Measurements from ENCODE around the gene ARSD. TPM values are rescaled to one million over a fixed set of nuclear protein-coding genes. Genes with fewer than 3 reads are reported as not detected.
A peak's percentile ranks its signal among the peaks of the same experiment; 100 is the strongest.
"Not testable (repeated sequence)": the region's sequence is repeated elsewhere in the genome, so short reads cannot be mapped to it uniquely, and the experiment has no call there.

Gene ARSD
- polyA plus RNA-seq, 1 donor (not counting 4 experiments of a cell fraction or from before 2014, with no cell fraction given), result 7.9 TPM

GRCh38 chrX:2898846-2899512 lies 30.2 kb downstream of the ARSD start:
- DNase-seq (ENCODE audit: low read depth, low spot score), result no peak
- Histone ChIP-seq H3K27ac (ENCODE audit: control insufficient read depth, insufficient read depth, low read length) (no peak overlapping the region), H2AFZ (ENCODE audit: control insufficient read depth, low read length) (no peak overlapping the region)

GRCh38 chrX:2897690-2898623 lies 31.2 kb downstream of the ARSD start:
- H3K9me1 ChIP-seq (ENCODE audit: control insufficient read depth, extremely low read depth, insufficient read depth, low read length); H3K27ac ChIP-seq (ENCODE audit: control insufficient read depth, insufficient read depth, low read length); H3K36me3 ChIP-seq (ENCODE audit: control insufficient read depth in 2 of 2, extremely low read depth in 1 of 2, insufficient read depth in 2 of 2, low read length in 2 of 2); H3K9me3 ChIP-seq (ENCODE audit: control insufficient read depth, low read depth, low read length); H4K20me1 ChIP-seq (ENCODE audit: control insufficient read depth, extremely low read depth, insufficient read depth, low read length); H3K27me3 ChIP-seq (ENCODE audit: control insufficient read depth, extremely low read depth, insufficient read depth, low read length); H3K9ac ChIP-seq (ENCODE audit: control insufficient read depth, extremely low read depth, insufficient read depth, low read length); H3K79me2 ChIP-seq (ENCODE audit: control insufficient read depth, insufficient read depth, low read length); DNase-seq (ENCODE audit: low read depth, low spot score); dilution Hi-C loops (cut with MboI; ENCODE audit: extremely low pct_ligation_motif_present, low sequenced_read_pairs): not testable (repeated sequence)
- Histone ChIP-seq H3K4me2 (ENCODE audit: control insufficient read depth, extremely low read depth, insufficient read depth, low read depth, low read length) (peak overlapping the region; percentile 62), H2AFZ (ENCODE audit: control insufficient read depth, low read length) (peak overlapping the region; percentile 53), H3K4me3 (ENCODE audit: control insufficient read depth in 2 of 3, extremely low read depth in 1 of 3, insufficient read depth in 2 of 3, low read depth in 1 of 3, low read length in 3 of 3) (peak overlapping the region in 1 of 3 experiments; percentile 13), H3K4me1 (ENCODE audit: control insufficient read depth, extremely low read depth, insufficient read depth, low read length) (peaks cover 18% of the 10 kb centered on the region)
- FAIRE-seq, result peak; percentile 85

More at GRCh38 chrX:2898846-2899512, 30.2 kb downstream of the ARSD start:
- peaks cover 2% of the 10 kb centered on the region for H3K9me3 ChIP-seq (ENCODE audit: control insufficient read depth, low read depth, low read length)
- no peak overlapping the region for H3K9ac ChIP-seq (ENCODE audit: control insufficient read depth, extremely low read depth, insufficient read depth, low read length)
- H3K9me1 ChIP-seq (ENCODE audit: control insufficient read depth, extremely low read depth, insufficient read depth, low read length), result no peaks in the 10 kb centered on the region
- TF ChIP-seq EZH2 (IDR thresholded peaks at IDR 0.05; ENCODE audit: low read length), result no peak
- TF ChIP-seq, protein P1, sequence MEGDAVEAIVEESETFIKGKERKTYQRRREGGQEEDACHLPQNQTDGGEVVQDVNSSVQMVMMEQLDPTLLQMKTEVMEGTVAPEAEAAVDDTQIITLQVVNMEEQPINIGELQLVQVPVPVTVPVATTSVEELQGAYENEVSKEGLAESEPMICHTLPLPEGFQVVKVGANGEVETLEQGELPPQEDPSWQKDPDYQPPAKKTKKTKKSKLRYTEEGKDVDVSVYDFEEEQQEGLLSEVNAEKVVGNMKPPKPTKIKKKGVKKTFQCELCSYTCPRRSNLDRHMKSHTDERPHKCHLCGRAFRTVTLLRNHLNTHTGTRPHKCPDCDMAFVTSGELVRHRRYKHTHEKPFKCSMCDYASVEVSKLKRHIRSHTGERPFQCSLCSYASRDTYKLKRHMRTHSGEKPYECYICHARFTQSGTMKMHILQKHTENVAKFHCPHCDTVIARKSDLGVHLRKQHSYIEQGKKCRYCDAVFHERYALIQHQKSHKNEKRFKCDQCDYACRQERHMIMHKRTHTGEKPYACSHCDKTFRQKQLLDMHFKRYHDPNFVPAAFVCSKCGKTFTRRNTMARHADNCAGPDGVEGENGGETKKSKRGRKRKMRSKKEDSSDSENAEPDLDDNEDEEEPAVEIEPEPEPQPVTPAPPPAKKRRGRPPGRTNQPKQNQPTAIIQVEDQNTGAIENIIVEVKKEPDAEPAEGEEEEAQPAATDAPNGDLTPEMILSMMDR (optimal IDR thresholded peaks at IDR 0.05 in 1 of 3, IDR thresholded peaks at IDR 0.05 in 1 of 3, conservative IDR thresholded peaks at IDR 0.05 in 1 of 3; ENCODE audit: extremely low read depth in 1 of 3, insufficient read depth in 2 of 3, low read length in 3 of 3), result no peak
- H3K36me3 ChIP-seq (ENCODE audit: control insufficient read depth in 2 of 2, extremely low read depth in 1 of 2, insufficient read depth in 2 of 2, low read length in 2 of 2), result no peaks in the 10 kb centered on the region
- H3K27me3 ChIP-seq (ENCODE audit: control insufficient read depth, extremely low read depth, insufficient read depth, low read length), result no peaks in the 10 kb centered on the region
- peaks cover 18% of the 10 kb centered on the region for H3K4me1 ChIP-seq (ENCODE audit: control insufficient read depth, extremely low read depth, insufficient read depth, low read length)
- no peaks in the 10 kb centered on the region for H3K79me2 ChIP-seq (ENCODE audit: control insufficient read depth, insufficient read depth, low read length)
- dilution Hi-C loops (cut with MboI; ENCODE audit: extremely low pct_ligation_motif_present, low sequenced_read_pairs), result no loop called here
- H3K4me3 ChIP-seq (ENCODE audit: control insufficient read depth in 2 of 3, extremely low read depth in 1 of 3, insufficient read depth in 2 of 3, low read depth in 1 of 3, low read length in 3 of 3), result no peak overlapping the region
- FAIRE-seq, result no peak
- H4K20me1 ChIP-seq (ENCODE audit: control insufficient read depth, extremely low read depth, insufficient read depth, low read length), result no peaks in the 10 kb centered on the region
- peak overlapping the region; percentile 62 for H3K4me2 ChIP-seq (ENCODE audit: control insufficient read depth, extremely low read depth, insufficient read depth, low read depth, low read length)
